Measurements from ENCODE around the gene SLC9A9. TPM values are rescaled to one million over a fixed set of nuclear protein-coding genes. Genes with fewer than 3 reads are reported as not detected.

Gene SLC9A9
- total RNA-seq, 3 donors from 2014 or later, result 6.2 to 17.3 (median 7.8) TPM

DNA sequence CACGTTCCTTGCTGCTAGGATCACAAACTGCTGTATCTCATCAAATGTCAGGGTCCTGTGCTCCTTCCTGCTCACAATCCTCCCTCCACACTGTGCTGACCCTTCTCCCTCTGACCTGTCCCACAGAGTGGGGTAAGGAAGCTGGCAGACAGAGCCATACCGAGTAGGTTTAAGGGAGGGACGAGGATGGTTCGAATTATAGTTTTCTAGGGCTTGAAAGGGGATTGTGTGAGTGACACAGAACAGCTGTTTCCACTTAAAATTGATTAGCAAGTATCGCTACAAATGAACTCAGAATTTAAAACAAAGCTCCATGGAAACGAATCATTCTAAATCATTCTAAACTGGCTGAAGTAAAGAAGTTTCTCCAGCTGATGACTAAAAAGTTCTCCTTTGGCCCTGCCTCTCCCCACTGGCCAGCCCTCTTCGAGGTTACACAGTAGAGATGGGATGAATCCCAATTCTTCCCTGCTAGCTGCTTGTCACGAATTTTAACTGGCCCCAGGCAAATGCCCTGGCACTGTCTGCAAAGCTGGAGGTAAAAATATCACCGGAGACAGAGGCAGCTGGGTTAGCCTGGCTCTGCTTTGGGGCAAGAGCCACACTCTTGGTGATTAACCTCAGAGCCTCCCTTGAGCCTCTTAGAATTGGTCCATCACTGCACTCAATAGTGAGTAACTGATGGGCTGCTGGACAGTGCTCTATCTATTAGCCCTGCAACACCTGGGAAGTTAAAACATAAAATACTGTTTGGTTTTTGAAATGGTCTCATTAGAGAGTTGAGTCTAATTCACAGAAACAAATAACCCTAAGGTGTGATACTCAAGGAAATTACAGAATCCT lies 533.8 kb downstream of the SLC9A9 start:
- H3K4me3 ChIP-seq, result no peak overlapping the region
- no peaks in the 10 kb centered on the region for H3K4me1 ChIP-seq
- H3K36me3 ChIP-seq, result no peaks in the 10 kb centered on the region
- TF ChIP-seq POLR2AphosphoS5 (IDR thresholded peaks at IDR 0.05), result no peak
- TF ChIP-seq POLR2A (IDR thresholded peaks at IDR 0.05), result no peak
- TF ChIP-seq, protein P1, sequence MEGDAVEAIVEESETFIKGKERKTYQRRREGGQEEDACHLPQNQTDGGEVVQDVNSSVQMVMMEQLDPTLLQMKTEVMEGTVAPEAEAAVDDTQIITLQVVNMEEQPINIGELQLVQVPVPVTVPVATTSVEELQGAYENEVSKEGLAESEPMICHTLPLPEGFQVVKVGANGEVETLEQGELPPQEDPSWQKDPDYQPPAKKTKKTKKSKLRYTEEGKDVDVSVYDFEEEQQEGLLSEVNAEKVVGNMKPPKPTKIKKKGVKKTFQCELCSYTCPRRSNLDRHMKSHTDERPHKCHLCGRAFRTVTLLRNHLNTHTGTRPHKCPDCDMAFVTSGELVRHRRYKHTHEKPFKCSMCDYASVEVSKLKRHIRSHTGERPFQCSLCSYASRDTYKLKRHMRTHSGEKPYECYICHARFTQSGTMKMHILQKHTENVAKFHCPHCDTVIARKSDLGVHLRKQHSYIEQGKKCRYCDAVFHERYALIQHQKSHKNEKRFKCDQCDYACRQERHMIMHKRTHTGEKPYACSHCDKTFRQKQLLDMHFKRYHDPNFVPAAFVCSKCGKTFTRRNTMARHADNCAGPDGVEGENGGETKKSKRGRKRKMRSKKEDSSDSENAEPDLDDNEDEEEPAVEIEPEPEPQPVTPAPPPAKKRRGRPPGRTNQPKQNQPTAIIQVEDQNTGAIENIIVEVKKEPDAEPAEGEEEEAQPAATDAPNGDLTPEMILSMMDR (IDR thresholded peaks at IDR 0.05), result no peak
- peak overlapping the region in 1 of 2 donors; percentile 38 for H3K27ac ChIP-seq
- H3K9me3 ChIP-seq, result no peaks in the 10 kb centered on the region
- no peaks in the 10 kb centered on the region for H3K27me3 ChIP-seq
- no peak for DNase-seq (ENCODE audit: low spot score in 2 of 2)
- intact Hi-C loops (cut with DNase I; ENCODE audit: low total_unique reads), result no loop called here

- DNase-seq (ENCODE audit: low spot score in 2 of 2), result no peak
- H3K36me3 ChIP-seq, result no peaks in the 10 kb centered on the region
- H3K4me1 ChIP-seq, result no peaks in the 10 kb centered on the region
- TF ChIP-seq, protein P1 (IDR thresholded peaks at IDR 0.05), result no peak
- TF ChIP-seq POLR2A (IDR thresholded peaks at IDR 0.05) (no peak), POLR2AphosphoS5 (IDR thresholded peaks at IDR 0.05) (no peak)
- H3K4me3 ChIP-seq, result no peak overlapping the region
- no peaks in the 10 kb centered on the region for H3K27me3 ChIP-seq
- H3K9me3 ChIP-seq, result no peaks in the 10 kb centered on the region
- H3K27ac ChIP-seq, result no peak overlapping the region
- intact Hi-C loops (cut with DNase I; ENCODE audit: low total_unique reads), result no loop called here
Observed at GRCh38 chr3:143313893-143314188, 534.4 kb downstream of the SLC9A9 start.

GRCh38 chr3:143313025-143313892 lies 535.0 kb downstream of the SLC9A9 start:
- Histone ChIP-seq H3K27ac (no peak overlapping the region), H3K27me3 (no peaks in the 10 kb centered on the region), H3K4me3 (no peak overlapping the region), H3K36me3 (no peaks in the 10 kb centered on the region), H3K9me3 (no peaks in the 10 kb centered on the region), H3K4me1 (no peaks in the 10 kb centered on the region)
- TF ChIP-seq, protein P1 (IDR thresholded peaks at IDR 0.05), result no peak
- no peak for TF ChIP-seq POLR2A (IDR thresholded peaks at IDR 0.05)
- no peak for TF ChIP-seq POLR2AphosphoS5 (IDR thresholded peaks at IDR 0.05)
- no peak for DNase-seq (ENCODE audit: low spot score in 2 of 2)
- intact Hi-C loops (cut with DNase I; ENCODE audit: low total_unique reads), result no loop called here

DNA sequence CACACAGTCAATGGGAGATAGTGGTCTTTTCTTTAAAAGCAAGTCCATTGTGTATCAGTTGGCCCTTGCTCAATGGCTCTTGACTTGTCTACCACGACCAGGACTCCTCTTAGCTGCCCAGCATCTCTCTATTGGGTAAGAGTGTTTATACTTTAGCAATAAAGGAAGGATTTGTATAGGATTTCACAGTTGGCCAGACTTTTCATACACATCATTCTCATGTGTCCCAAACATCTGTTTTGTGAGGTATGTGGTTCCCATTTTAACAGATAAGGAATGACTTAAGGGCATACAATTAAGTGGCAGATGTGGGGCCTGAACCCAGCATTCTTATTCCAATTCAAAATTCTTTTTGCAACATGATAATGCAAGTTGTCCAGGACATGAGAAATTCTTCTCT lies 537.2 kb downstream of the SLC9A9 start:
- Histone ChIP-seq H3K27ac (no peak overlapping the region), H3K9me3 (no peaks in the 10 kb centered on the region), H3K36me3 (no peaks in the 10 kb centered on the region), H3K4me1 (no peaks in the 10 kb centered on the region), H3K27me3 (no peaks in the 10 kb centered on the region), H3K4me3 (no peak overlapping the region)
- TF ChIP-seq POLR2AphosphoS5 (IDR thresholded peaks at IDR 0.05) (no peak), POLR2A (IDR thresholded peaks at IDR 0.05) (no peak)
- TF ChIP-seq, protein P1 (IDR thresholded peaks at IDR 0.05), result no peak
- DNase-seq (ENCODE audit: low spot score in 2 of 2), result no peak
- intact Hi-C loops (cut with DNase I; ENCODE audit: low total_unique reads), result no loop called here

- TF ChIP-seq, protein P1 (IDR thresholded peaks at IDR 0.05), result no peak
- TF ChIP-seq POLR2AphosphoS5 (IDR thresholded peaks at IDR 0.05) (no peak), POLR2A (IDR thresholded peaks at IDR 0.05) (no peak)
- Histone ChIP-seq H3K4me3 (no peak overlapping the region), H3K9me3 (no peaks in the 10 kb centered on the region), H3K27ac (no peak overlapping the region), H3K4me1 (no peaks in the 10 kb centered on the region), H3K27me3 (no peaks in the 10 kb centered on the region), H3K36me3 (no peaks in the 10 kb centered on the region)
- intact Hi-C loops (cut with DNase I; ENCODE audit: low total_unique reads), result no loop called here
- no peak for DNase-seq (ENCODE audit: low spot score in 2 of 2)
Observed at GRCh38 chr3:143309705-143310104, 538.6 kb downstream of the SLC9A9 start.

All from breast epithelium (tissue), 4 donors.